H1 (cell line): ENCODE measurements around the gene SMS. TPM values are rescaled to one million over a fixed set of nuclear protein-coding genes. Genes with fewer than 3 reads are reported as not detected.

Experiments
- BRCA1 ChIP-seq: IDR thresholded peaks from 2 replicates; pipeline ENCODE4 v1.6.1; 2012; ENCODE audit warnings: low read depth, low read length, improper control_type of control experiment
- KDM4A ChIP-seq: IDR thresholded peaks from one replicate; pipeline ENCODE4 v1.7.1; 2012; ENCODE audit warnings: low read depth, mild to moderate bottlenecking, moderate library complexity, low read length, inconsistent platforms; ENCODE audit not compliant: severe bottlenecking
- polyA plus RNA-seq, 7 experiments: library from polyadenylated mRNA; depleted of rRNA in 3 of 7; stranded (reverse) in 5 of 7; unstranded in 2 of 7; fragments of >200 nt in 5 of 7; fragments of 200-250 nt in 2 of 7; gene quantifications; 1 replicate in 5 of 7; 2 replicates in 1 of 7; 4 replicates in 1 of 7; pipeline versions ENCODE4 v1.2.1 to v1.2.3, GENCODE V29; 2011 to 2013; ENCODE audit warnings: missing spikeins in 2 of 7, mixed read lengths in 2 of 7
- total RNA-seq: library from RNA; stranded (reverse); fragmentation: NEBNext Ultra II Directional; extraction: Animal tissue kit (Norgen Biotek cat#: 25700); gene quantifications from 2 replicates; pipeline ENCODE4 v1.2.1, GENCODE V29; 2021

SMS gene
- total and polyA plus RNA-seq, 2 of the 8 experiments (the other 6 are each of a cell fraction or from before 2014, with no cell fraction given) = 66.3 to 256 TPM

- TF ChIP-seq KDM4A (no peak), BRCA1 (no peak)
- TF ChIP-seq, all 59 proteins: peak for 0
These were observed 97.5 kb downstream of the SMS start (continued) for GRCh38 chrX:22037911-22038537.
